HG02571 (cell line): ENCODE data around the gene DNAH10.

Source experiments
- ATAC-seq: cut with Tn5 transposase; IDR thresholded peaks from one replicate; pipeline ENCODE4 v1.9.1; 2021; ENCODE audit warnings: mild to moderate bottlenecking, moderate library complexity; ENCODE audit not compliant: unreplicated experiment

Gene DNAH10

DNA sequence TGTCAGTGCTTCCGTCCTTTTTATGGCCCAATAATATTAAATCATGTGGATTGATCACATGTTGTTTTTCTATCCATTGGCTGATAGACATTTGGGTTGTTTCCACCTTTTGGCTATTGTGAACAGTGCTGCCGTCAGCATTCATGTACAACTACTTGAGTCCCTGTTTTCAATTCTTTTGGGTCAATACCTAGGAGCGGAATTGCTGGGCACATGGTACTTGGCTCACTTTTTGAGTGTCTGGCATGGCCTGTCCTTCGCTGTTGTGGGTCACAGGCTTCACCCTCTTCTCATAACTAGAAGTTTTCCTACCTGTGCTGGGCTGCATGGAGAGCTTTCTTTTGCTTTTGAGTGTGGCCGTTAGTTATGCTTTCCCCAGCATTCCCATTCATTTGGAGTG lies 72.7 kb downstream of the DNAH10 start:
- ATAC-seq = no peak

DNA sequence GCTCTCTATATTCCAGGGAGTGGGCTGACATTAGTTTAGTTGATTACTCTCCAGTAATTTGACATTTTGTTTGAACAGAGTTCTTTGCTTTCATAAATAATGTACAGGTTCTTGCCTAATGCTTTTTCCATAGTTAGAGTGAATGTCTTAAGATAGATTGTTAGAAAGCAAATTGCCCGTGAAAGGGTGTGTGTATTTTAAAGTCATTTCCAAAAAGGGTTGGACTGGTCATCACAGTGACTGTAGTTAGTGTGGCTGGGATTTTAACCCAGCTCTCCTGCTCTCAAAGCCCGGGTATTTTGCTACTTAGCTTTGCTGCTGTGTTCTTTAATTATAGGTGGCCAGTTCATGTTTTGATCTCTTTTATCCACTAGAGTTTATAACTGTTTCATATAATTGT lies 74.2 kb downstream of the DNAH10 start:
- no peak for ATAC-seq

DNA sequence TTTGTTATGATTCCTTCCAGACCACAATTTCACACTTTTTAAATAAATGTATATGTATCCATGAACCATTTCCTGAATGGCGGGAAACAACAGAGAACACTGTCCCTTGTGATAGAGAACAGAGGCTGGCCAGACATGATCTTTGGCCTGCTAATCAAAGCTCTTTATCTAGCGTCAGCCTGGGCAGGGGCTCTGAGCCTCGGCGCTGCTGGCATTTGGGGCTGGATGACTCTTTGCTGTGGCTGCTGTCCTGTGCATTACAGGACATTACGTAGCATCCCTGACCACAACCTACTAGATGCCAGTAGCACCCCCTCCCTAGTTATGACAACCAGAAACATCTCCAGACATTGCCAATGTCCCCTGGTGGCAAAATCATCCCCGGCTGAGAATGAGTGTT lies 77.7 kb downstream of the DNAH10 start:
- ATAC-seq = no peak

DNA sequence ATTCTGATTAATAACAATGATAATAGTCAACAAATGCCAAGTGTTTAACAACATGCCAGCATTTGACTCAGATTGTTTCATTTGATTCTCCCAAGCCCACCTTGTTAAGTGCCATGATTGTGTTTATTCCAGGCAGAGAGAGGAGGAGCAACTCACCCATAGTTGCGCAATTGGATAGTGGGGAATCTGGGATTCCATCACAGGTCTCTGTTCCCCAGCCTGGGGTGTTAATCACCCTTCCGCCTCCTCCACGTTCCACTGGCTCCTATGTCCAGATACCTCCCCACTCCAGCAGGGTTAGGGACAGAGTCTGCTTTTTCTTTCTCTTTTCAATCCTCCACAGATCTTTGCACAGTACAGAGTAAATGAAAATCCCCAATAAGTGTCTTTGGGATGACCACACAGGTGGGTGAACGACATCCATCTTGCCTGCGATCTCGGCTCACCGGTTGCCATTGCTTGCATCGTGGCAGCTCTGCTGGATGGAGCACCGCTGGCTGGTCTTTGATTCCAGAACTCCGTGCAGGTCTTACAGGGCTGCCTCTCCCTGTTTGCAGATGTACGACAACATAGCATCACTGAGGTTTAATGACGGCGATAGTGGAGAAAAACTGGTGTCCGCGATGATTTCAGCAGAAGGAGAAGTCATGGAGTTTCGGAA lies 78.8 kb downstream of the DNAH10 start:
- ATAC-seq = no peak

DNA sequence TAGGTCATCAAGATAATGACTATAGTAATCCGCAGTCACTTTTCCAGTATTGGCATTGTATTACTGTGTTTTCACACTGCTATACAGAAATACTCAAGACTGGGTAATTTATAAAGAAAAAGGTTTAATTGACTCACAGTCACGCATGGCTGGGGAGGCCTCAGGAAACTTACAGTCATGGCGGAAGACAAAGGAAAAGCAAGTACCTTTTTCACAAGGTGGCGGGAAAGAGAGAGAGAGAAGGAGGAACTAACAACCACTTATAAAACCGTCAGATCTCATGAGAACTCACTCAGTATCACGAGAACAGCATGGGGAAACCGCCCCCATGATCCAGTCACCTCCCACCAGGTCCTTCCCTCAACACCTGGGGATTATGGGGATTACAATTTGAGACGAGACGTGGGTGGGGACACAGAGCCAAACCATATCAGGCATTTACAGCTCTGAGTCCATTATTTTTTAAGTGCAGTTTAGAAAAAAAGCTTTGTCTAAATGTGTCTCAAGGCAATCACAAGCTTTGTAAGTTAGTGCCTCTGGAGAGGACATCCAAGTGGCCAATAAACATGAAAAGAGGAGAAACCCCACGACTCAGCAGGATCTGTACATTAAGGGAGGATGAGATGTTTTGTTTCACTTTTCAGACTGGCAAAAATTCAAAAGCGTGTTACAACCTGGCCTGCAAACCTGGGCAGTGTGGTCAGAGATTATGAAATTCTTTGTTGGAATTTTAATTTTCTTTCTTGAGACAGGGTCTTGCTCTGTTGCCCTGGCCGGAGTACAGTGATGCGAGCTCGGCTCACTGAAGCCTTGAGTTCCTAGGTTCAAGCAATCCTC lies 82.0 kb downstream of the DNAH10 start:
- ATAC-seq = no peak

DNA sequence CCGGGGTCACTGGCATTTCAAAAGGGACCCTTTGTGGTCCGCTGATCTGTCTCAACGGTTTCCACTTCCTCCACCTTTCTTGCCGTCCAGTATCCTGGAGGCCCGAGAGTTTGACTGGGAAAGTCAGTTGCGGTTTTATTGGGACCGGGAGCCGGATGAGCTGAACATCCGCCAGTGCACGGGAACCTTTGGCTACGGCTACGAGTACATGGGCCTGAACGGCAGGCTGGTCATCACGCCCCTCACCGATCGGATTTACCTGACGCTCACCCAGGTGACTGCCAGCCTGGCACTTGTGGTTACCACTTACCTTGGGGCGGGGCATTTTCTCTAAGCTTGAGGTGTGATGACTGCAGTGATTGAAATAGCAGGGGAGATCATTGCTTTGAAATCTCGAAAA lies 83.8 kb downstream of the DNAH10 start:
- no peak for ATAC-seq

DNA sequence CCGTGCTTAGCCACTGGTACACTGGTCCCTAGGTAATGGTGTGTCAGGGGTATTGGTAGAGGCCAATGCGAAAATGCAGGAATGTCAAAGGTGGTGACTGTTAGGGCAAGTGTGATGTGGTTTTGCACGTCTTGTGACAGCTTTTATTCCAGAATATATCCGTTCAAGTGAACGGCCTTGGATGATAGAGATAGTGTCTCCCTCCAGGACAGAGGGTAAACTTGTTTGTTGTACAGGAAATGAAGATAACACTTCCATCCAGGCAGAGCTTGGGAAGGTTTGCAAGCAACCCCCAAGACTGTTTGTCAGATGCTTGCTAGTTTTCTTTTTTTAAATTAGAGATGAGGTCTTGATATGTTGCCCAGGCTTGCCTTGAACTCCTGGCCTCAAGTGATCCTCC lies 84.2 kb downstream of the DNAH10 start:
- ATAC-seq = no peak

DNA sequence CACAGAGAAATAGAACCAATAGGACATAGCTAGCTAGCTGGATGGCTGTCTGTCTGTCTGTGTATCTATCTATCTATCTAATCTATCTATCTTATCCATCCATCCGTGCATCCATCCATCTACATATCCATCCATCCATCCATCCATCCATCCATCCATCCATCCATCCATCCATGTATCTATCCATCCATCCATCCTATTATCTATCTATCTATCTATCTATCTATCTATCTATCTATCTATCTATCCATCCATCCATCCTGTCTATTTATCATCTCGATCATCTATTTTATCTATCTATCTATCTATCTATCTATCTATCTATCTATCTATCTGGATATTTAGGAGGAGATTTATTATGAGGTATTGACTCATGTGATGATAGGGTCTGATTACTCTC lies 84.9 kb downstream of the DNAH10 start:
- no peak for ATAC-seq

DNA sequence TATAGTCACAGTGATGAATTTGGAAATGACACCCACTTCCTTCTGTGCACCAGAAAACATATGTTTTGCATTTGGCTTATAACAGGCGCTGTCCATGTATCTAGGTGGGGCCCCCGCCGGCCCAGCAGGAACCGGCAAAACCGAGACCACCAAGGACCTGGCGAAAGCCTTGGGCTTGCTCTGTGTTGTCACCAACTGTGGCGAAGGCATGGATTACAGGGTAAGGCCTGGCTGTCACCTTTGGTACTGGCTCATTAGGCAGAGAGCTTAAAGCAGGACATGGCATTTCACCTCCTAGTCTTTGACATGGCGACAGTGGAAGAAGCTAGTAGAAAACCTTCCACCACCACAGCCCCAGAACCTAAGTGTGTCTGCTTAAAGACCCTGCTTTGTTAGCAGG lies 85.8 kb downstream of the DNAH10 start:
- no peak for ATAC-seq

DNA sequence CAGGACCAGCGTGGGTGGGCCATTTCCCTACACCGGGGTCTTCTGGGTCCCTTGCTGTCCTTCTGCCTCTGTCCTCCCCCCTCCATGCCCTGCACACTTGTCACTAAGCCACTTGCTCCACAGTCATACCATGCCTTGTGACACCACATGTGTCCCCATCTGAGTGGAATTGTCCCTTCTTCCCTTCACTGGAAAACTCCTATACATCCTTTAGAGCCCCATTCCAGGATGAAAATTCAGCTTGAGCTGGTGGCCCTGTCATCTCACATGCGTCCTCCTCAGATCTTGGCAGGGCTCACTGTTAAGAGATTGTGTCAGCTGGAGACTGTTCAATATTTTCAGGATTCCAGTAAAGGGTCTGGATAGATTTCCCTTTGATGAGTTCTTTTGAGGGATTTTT lies 87.4 kb downstream of the DNAH10 start:
- ATAC-seq = no peak

DNA sequence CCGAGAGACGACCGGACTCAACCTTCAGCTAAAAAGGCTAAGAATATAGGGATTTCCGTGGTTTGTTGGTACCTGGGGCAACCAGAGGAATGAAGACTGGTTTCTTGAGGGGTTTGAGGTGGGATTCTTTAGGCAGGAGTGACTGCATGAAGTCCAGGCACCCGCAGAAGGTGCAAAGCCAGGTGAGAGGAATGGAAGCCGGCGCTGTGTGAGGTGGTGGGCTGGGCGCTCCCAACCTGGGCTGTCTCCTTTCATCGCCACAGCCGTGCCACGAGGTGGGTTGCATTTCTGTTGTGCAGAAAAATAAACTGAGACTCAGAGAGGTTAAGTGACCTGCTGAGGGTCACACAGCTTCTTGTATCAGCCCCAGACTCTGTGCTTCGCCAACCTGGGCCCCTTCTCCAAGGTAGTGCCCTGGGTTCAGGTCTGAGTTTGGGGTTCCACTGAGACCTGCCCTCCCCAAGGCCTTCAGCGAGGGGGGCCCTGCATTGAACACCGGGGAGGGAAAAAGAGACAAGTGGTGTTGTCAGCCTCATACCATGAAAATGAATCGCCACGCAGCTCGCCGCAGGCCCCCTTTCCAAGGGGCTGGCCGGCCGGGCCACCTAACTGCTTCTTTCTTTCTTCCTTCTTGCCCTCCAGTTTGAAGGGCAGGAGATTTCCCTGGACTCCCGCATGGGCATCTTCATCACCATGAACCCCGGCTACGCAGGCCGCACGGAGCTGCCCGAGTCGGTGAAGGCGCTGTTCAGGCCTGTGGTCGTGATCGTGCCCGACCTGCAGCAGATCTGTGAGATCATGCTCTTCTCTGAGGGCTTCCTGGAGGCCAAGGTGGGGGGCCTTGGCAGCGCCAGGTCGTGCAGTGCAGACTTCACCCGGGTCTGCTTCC lies 88.4 kb downstream of the DNAH10 start:
- no peak for ATAC-seq

DNA sequence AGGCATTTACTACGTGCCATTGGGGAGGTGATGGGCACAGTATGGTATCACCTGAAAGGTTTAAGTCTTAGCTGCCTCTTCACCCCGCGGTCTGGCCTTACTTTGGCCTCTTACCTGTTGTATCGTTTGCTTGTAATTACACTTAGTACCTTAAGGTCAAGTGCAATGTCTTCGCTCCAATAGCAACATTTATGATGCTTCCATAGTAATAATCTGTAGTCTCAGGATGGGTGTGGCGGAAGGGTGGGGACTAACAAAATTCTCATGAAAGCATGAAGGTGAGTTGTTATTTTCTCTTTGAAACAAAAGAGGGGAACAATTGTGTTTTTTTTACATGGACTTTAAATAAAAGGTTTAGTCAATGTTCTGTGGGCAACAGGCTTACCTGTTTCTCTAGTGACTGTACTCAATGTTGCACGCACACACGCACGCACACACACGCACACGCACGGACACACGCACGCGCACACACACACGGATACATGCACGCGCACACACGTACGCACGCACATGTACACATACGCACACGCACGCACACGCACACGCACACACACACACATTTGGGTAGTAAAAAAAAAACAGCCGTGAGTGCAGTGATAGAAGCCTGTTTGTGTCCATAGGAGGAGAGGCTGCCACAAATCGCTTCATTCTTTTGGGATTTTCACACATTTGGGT lies 91.4 kb downstream of the DNAH10 start:
- ATAC-seq = no peak

DNA sequence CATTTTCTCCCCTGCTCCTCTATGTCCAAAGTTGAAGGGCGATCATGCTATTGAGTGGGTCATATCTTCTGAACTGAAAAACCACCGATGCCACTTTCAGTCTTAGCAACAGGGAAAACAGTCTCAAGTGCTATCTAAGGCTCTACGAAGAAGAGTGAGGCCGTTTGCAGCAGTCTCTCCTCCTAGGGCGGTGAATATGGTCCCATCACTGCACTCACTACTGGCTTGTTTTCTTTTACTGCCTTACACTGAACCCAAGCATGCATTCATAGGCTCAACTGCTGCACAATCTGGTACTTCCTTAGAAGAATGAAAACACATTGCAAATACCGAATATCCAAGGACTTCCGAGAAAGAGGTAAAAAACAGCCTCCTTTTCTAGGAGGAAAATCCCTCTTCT lies 92.1 kb downstream of the DNAH10 start:
- ATAC-seq = no peak

DNA sequence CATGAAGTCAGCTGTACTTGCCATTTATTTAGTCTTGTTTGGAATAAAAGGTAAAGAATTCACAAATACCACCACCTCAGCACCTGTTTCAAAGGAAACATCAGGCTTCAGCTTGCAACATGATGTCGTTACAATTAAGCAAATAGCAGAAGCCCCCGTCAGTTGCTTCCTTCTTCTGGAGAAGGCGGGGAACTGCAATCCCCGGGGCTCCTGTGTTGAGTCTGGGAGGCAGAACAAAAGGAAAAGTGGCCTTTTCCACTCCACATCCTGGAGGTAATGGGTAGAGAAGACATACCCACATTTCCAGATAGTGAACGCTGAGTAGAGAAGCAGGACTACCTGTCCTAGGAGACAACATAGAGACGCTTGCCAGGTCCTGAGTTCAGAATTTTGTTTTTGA lies 92.8 kb downstream of the DNAH10 start:
- no peak for ATAC-seq

DNA sequence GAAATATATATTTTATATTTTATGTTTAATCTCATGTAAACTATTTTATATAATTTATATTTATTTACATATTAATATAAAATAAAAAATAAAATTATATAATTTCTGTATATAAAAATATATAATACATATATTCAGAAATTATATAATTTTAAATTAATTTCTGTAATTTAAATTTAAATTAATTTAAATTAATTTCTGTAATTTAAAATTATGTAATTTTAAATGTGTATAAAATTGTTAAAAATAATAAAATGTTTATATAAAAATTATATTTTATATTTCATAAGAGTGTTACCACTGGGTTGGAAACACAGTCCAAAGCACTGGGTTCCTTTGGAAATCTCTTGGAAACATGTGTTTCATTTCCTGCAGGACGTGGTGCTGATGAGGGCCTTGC lies 94.6 kb downstream of the DNAH10 start:
- no peak for ATAC-seq

DNA sequence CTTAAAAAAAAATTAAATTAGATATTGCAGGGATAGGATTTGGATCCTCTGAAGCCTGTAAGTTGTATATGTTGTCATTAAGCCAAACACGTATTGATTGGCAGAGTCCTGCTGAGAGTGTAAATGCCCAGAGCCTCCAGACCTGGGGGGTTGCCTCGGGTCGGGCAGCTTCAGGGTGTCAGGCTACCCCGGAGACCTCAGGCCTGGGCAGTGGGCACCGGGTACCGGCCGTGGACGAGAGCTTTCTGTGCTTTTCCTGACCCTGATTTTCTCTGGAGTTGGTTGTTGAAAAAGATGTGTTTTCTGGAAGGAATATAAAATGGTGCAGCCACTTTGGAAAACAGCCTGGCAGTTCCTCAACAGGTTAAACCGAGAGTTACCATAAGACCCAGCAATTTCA lies 96.1 kb downstream of the DNAH10 start:
- ATAC-seq = no peak

DNA sequence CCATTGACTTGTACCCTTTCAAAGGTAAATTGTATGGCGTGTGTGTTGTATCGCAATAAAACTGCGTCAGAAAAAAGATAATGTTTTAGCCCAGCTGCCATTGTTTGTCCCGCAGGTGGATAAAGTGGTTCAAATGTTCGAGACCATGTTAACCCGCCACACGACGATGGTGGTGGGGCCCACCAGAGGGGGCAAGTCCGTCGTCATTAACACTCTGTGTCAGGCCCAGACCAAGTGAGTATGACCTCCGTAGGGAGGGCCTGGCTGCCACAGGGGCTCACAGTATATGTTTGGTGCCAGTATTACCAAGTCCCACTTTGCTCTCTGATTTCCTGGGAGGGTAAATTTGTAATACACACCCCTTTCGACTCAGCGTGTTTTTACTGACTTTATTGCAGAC lies 96.9 kb downstream of the DNAH10 start:
- ATAC-seq = no peak

DNA sequence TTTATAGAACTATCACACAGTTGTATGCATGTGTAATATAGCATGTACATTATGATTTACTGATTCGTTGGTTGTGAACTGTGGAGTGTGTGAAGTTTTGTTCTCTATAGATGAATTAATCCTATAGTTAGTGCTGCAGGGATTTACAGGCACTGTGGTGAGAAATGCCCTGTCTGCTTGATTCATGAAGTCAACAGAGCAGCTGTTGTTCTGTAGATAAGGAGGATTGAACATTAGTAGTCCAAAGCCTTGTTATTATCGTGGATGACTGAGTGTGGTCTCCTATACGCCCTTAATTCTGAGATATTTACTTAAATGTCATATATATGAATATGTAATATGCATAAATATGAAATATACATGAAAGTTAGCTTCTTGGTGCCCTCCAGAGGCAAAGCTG lies 98.3 kb downstream of the DNAH10 start:
- ATAC-seq = no peak

DNA sequence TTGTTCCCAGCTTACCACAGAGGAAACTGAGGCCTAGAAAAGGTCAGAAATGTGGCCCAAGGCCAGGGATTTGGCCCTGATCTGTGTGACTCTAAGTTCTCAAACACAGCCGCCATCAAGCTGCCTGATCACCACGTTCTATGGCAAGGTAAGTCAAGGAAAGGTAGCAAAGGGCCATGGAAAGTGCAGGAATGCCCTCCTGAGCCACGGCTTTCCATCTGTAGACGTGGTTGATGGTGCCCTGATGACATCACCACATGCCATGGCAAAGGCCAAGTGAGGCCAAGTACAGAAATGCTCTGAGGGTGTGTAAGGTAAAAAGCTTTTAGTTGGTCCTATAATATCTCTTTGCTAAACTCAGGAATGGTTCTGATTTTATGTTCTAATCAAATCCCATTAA lies 99.3 kb downstream of the DNAH10 start:
- no peak for ATAC-seq

DNA sequence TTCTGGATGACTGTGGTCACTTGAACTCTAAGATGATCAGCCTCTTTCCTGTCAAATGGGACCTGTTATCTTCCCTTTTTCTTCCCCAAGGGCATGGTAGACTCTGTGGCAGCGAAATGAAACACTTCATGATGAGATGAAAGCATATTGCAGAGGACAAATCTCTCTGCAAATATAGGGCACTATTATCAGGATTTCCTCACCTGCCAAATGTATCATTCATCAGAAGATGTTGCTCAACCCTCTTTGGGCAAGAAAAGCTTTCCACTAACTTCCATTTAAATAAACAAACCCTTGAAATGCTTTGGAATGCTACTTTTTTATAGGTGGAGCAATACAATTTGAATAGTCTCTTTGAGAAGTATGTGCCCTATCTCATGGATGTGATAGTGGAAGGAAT lies 105.0 kb downstream of the DNAH10 start:
- no peak for ATAC-seq

DNA sequence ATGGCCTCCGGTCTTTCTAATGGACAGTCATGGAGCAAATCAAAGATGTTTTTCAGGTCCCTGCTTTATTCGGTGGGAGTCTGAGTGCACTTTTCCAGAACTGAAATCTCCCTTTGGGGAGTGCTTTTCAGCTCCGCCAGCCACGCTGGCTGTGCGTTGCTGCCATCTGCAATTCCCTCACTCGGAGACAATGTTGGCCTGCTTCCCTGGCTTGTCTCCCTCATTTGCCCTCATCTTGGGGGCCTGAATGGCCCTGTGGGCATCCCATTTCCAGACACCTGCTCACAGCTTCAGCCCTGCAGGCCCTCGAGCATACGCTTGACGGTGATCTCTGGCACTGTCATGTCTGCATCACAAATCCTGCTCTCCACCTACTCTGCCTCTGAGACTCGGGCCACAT lies 106.7 kb downstream of the DNAH10 start:
- ATAC-seq = no peak
